ENCODE measurements around the gene FOXN4. TPM values are rescaled to one million over a fixed set of nuclear protein-coding genes. Genes with fewer than 3 reads are reported as not detected.

Gene FOXN4
- total RNA-seq, 1 donor: under 0.01 TPM

GRCh38 chr12:109287181-109287580, 21.9 kb downstream of the FOXN4 start:
- no peak for DNase-seq (ENCODE audit: low read depth in 2 of 3, low spot score in 2 of 3)

- DNase-seq (ENCODE audit: low read depth in 2 of 3, low spot score in 2 of 3): no peak
These were observed 22.4 kb downstream of the FOXN4 start for GRCh38 chr12:109286652-109287051.

GRCh38 chr12:109286252-109286651, 22.8 kb downstream of the FOXN4 start:
- DNase-seq (ENCODE audit: low read depth in 2 of 3, low spot score in 2 of 3): no peak

GRCh38 chr12:109284392-109284791, 24.7 kb downstream of the FOXN4 start:
- no peak for DNase-seq (ENCODE audit: low read depth in 2 of 3, low spot score in 2 of 3)

- no peak for DNase-seq (ENCODE audit: low read depth in 2 of 3, low spot score in 2 of 3)
These were observed 27.6 kb downstream of the FOXN4 start for GRCh38 chr12:109281452-109281851.

GRCh38 chr12:109279525-109279924, 29.6 kb downstream of the FOXN4 start:
- DNase-seq (ENCODE audit: low read depth in 2 of 3, low spot score in 2 of 3): no peak

- no peak for DNase-seq (ENCODE audit: low read depth in 2 of 3, low spot score in 2 of 3)
These were observed 30.2 kb downstream of the FOXN4 start for GRCh38 chr12:109278912-109279311.

- no peak for DNase-seq (ENCODE audit: low read depth in 2 of 3, low spot score in 2 of 3)
These were observed 31.0 kb downstream of the FOXN4 start for GRCh38 chr12:109277899-109278762.

- no peak for DNase-seq (ENCODE audit: low read depth in 2 of 3, low spot score in 2 of 3)
These were observed 31.7 kb downstream of the FOXN4 start for GRCh38 chr12:109277255-109277898.

- DNase-seq (ENCODE audit: low read depth in 2 of 3, low spot score in 2 of 3): no peak
These were observed 32.9 kb downstream of the FOXN4 start for GRCh38 chr12:109276160-109276559.

GRCh38 chr12:109275173-109275572, 33.9 kb downstream of the FOXN4 start:
- no peak for DNase-seq (ENCODE audit: low read depth in 2 of 3, low spot score in 2 of 3)

GRCh38 chr12:109274381-109274780, 34.7 kb downstream of the FOXN4 start:
- DNase-seq (ENCODE audit: low read depth in 2 of 3, low spot score in 2 of 3): no peak

- no peak for DNase-seq (ENCODE audit: low read depth in 2 of 3, low spot score in 2 of 3)
These were observed 35.7 kb downstream of the FOXN4 start for GRCh38 chr12:109273354-109273753.

GRCh38 chr12:109271418-109271817, 37.7 kb downstream of the FOXN4 start:
- no peak for DNase-seq (ENCODE audit: low read depth in 2 of 3, low spot score in 2 of 3)

GRCh38 chr12:109270494-109270893, 38.6 kb downstream of the FOXN4 start:
- no peak for DNase-seq (ENCODE audit: low read depth in 2 of 3, low spot score in 2 of 3)

GRCh38 chr12:109269428-109269827, 39.7 kb downstream of the FOXN4 start:
- DNase-seq (ENCODE audit: low read depth in 2 of 3, low spot score in 2 of 3): no peak

GRCh38 chr12:109268896-109269295, 40.2 kb downstream of the FOXN4 start:
- DNase-seq (ENCODE audit: low read depth in 2 of 3, low spot score in 2 of 3): no peak

GRCh38 chr12:109267361-109267760, 41.7 kb downstream of the FOXN4 start:
- DNase-seq (ENCODE audit: low read depth in 2 of 3, low spot score in 2 of 3): no peak

GRCh38 chr12:109266106-109266879, 42.8 kb downstream of the FOXN4 start:
- DNase-seq (ENCODE audit: low read depth in 2 of 3, low spot score in 2 of 3): no peak

GRCh38 chr12:109264943-109265650, 44.0 kb downstream of the FOXN4 start:
- DNase-seq (ENCODE audit: low read depth in 2 of 3, low spot score in 2 of 3): no peak

All from hematopoietic multipotent progenitor cell (in vitro differentiated cells).